Measurements from ENCODE around the gene FBXO24. TPM values are rescaled to one million over a fixed set of nuclear protein-coding genes. Genes with fewer than 3 reads are reported as not detected.

The FBXO24 gene
- total and polyA plus RNA-seq, 7 donors = 0.27 to 2.8 (median 0.83) TPM; not detected in 1

- H3K27ac ChIP-seq = peak overlapping the region; percentile 89 to 96 (median 92)
- peaks cover 0 to 43% (median 35%) of the 10 kb centered on the region in 4 donors for H3K4me1 ChIP-seq
- H3K4me3 ChIP-seq = peak overlapping the region in 2 of 4 donors; percentile 90 to 98
- intact Hi-C loops (cut with DNase I) = loop anchor here (10.0 kb wide), 1 partner anchor 272 kb away; the partner anchor contains the start of gene SLC12A9
- no peak for DNase-seq
- H3K36me3 ChIP-seq = peaks cover 35 to 54% (median 38%) of the 10 kb centered on the region in 4 donors
- 74 to 82% methylated on average over 11 of the region's 11 CpGs for WGBS, 2 donors
- H3K27me3 ChIP-seq = no peaks in the 10 kb centered on the region
- no peaks in the 10 kb centered on the region for H3K9me3 ChIP-seq
- no peak for TF ChIP-seq EP300 (IDR thresholded peaks at IDR 0.05)
- no peak for TF ChIP-seq POLR2AphosphoS5 (IDR thresholded peaks at IDR 0.05)
- no peak for TF ChIP-seq POLR2A (IDR thresholded peaks at IDR 0.05)
- TF ChIP-seq CTCF (IDR thresholded peaks at IDR 0.05) = no peak
Measured at GRCh38 chr7:100582650-100583049, 3.5 kb upstream of the FBXO24 start.

GRCh38 chr7:100583132-100584053 is 2.7 kb upstream of the FBXO24 start:
- peak overlapping the region; percentile 89 to 96 (median 92) for H3K27ac ChIP-seq
- DNase-seq = peak; percentile 85
- WGBS, 2 donors = 25 to 52% methylated on average over 23 of the region's 23 CpGs
- no peak for TF ChIP-seq POLR2AphosphoS5 (IDR thresholded peaks at IDR 0.05)
- TF ChIP-seq CTCF (IDR thresholded peaks at IDR 0.05) = no peak
- no peak for TF ChIP-seq POLR2A (IDR thresholded peaks at IDR 0.05)
- TF ChIP-seq EP300 (IDR thresholded peaks at IDR 0.05) = no peak
- intact Hi-C loops (cut with DNase I) = loop anchor here (10.0 kb wide), 1 partner anchor 271 kb away; the partner anchor contains the start of gene SLC12A9
- no peaks in the 10 kb centered on the region for H3K27me3 ChIP-seq
- H3K9me3 ChIP-seq = no peaks in the 10 kb centered on the region
- peaks cover 28 to 46% (median 31%) of the 10 kb centered on the region in 4 donors for H3K36me3 ChIP-seq
- peaks cover 0 to 44% (median 35%) of the 10 kb centered on the region in 4 donors for H3K4me1 ChIP-seq
- peak overlapping the region in 3 of 4 donors; percentile 90 to 99 (median 98) for H3K4me3 ChIP-seq

GRCh38 chr7:100584054-100584682 is 2.0 kb upstream of the FBXO24 start:
- WGBS, 2 donors = 18 to 45% methylated on average over 15 of the region's 15 CpGs
- DNase-seq = peak; percentile 68
- intact Hi-C loops (cut with DNase I) = loop anchor here (10.0 kb wide), 1 partner anchor 271 kb away; the partner anchor contains the start of gene SLC12A9

More at GRCh38 chr7:100584054-100584682, 2.0 kb upstream of the FBXO24 start:
- H3K9me3 ChIP-seq = no peaks in the 10 kb centered on the region
- peak overlapping the region; percentile 90 to 99 (median 94) for H3K4me3 ChIP-seq
- H3K36me3 ChIP-seq = peaks cover 22 to 39% (median 26%) of the 10 kb centered on the region in 4 donors
- TF ChIP-seq POLR2A (IDR thresholded peaks at IDR 0.05) (no peak), EP300 (IDR thresholded peaks at IDR 0.05) (no peak), CTCF (IDR thresholded peaks at IDR 0.05) (no peak), POLR2AphosphoS5 (IDR thresholded peaks at IDR 0.05) (no peak)
- peaks cover 0 to 44% (median 35%) of the 10 kb centered on the region in 4 donors for H3K4me1 ChIP-seq
- H3K27ac ChIP-seq = peak overlapping the region; percentile 89 to 96 (median 92)
- no peaks in the 10 kb centered on the region for H3K27me3 ChIP-seq
